22Rv1 (cell line): ENCODE results near the gene TPRG1L.

Source experiments
- H3K27ac ChIP-seq: fragments of 450-650 bp; 2 replicates; pipeline ENCODE4 v1.5.1; 2017
- ZFX ChIP-seq: fragments of 450-650 bp; IDR thresholded peaks from 2 replicates; pipeline ENCODE4 v1.6.1; 2017; ENCODE audit warnings: antibody characterized with exemption, borderline replicate concordance
- TF ChIP-seq, protein P1 (sequence below): fragments of 450-650 bp; IDR thresholded peaks from 2 replicates; pipeline ENCODE4 v1.5.1; 2017; ENCODE audit warnings: mild to moderate bottlenecking

The TPRG1L gene

DNA sequence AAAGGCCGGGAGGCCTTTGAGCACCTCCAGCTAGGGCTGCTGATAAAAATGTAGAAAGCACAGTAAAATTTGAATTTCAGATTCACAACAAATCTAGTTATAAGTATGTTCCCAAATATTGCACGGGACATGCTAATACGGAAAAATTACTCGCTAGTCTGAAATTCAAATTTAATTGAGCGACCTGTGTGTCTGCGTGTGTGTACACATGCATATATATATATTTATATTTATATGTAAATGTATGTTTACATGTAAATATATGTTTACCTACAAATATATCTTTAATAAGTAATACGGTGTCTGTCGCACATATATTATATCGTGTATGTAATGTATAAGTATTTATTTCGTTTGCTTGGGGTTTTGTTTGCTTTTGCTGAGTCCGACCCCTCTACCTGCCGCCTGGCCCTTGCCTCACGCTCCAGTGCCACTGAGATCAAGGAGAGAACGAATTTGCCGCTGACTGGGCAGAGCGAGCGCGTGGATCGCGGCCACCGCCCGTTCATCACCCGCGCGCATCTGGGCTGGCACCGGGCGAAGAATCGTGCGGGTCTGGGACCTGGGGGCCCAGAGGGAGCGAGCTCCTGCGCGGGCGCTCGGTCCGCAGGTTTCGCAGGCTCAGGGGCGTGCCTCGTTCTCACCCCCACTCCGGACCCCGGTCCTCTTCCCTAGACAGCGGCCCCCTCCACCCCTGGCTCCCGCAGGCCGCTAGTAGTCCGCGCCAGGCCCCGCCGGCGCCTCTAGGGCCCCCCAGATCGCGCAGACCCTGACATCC is 25.6 kb downstream of the TPRG1L start:
- TF ChIP-seq, protein P1, sequence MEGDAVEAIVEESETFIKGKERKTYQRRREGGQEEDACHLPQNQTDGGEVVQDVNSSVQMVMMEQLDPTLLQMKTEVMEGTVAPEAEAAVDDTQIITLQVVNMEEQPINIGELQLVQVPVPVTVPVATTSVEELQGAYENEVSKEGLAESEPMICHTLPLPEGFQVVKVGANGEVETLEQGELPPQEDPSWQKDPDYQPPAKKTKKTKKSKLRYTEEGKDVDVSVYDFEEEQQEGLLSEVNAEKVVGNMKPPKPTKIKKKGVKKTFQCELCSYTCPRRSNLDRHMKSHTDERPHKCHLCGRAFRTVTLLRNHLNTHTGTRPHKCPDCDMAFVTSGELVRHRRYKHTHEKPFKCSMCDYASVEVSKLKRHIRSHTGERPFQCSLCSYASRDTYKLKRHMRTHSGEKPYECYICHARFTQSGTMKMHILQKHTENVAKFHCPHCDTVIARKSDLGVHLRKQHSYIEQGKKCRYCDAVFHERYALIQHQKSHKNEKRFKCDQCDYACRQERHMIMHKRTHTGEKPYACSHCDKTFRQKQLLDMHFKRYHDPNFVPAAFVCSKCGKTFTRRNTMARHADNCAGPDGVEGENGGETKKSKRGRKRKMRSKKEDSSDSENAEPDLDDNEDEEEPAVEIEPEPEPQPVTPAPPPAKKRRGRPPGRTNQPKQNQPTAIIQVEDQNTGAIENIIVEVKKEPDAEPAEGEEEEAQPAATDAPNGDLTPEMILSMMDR, result no peak
- no peak overlapping the region for H3K27ac ChIP-seq

DNA sequence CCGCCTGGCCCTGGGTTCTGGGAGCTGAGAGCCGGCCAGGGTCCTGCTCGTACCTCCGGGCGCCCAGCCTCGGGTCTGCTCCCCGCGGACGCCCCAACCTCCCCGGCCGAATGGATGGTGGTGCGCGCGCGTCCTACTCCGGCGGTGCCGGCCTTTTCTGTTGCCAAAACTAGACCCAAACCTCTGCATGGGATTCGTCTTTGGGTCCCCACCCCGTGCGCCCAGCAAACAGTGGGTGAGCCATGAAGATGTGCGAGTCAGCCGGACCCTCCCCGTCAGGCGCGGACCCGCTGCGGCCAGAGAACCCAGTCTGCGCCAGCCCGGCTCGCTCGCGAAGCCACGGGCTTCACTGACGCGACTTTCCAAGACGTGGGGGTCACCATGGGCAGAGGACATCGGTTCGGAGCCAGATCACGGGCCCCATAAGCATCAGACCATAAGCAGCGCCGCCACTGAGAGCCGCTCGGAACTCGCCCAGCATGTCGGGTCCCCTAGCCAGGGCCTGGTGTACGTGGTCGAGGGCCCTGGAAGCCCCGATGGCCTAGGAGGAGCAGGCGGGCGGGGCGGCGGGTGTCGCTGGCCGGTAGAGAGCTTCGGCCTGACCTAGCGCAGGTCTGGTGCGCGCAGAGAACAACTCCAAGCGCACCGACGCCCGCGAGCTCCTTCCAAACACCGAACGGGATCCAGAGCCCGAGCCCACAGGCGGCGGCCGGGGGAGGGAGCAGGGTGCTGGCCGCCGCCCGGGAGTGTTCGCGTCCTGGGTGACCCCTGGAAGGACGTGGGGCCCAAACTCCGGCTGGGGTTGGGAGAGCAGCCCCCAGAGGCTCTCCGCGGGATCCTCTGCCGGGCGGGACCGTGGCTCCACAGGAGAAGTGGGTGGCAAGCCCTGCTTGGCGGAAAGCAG is 26.5 kb downstream of the TPRG1L start:
- TF ChIP-seq, protein P1, result no peak
- TF ChIP-seq ZFX, result no peak
- no peak overlapping the region for H3K27ac ChIP-seq

DNA sequence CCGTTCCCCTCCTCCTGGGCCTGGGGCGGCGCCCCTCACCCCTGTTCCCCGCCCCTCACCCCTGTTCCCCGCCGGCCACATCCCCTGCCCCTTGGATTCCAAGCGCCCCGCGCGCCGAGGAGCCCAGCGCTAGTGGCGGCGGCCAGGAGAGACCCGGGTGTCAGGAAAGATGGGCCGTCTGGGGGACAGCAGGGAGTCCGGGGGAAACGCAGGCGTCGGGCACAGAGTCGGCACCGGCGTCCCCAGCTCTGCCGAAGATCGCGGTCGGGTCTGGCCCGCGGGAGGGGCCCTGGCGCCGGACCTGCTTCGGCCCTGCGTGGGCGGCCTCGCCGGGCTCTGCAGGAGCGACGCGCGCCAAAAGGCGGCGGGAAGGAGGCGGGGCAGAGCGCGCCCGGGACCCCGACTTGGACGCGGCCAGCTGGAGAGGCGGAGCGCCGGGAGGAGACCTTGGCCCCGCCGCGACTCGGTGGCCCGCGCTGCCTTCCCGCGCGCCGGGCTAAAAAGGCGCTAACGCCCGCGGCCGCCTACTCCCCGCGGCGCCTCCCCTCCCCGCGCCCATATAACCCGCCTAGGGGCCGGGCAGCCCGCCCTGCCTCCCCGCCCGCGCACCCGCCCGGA is 27.2 kb downstream of the TPRG1L start, which contains the start of gene TP73:
TSS of gene TP73 (plus strand) at position 587 of the 618 bp plus-strand sequence. CDS start 29,850 bp downstream, outside the sequence.
- no peak within 1 kb of the TSS for H3K27ac ChIP-seq
- TF ChIP-seq, protein P1, result no peak
- no peak for TF ChIP-seq ZFX

DNA sequence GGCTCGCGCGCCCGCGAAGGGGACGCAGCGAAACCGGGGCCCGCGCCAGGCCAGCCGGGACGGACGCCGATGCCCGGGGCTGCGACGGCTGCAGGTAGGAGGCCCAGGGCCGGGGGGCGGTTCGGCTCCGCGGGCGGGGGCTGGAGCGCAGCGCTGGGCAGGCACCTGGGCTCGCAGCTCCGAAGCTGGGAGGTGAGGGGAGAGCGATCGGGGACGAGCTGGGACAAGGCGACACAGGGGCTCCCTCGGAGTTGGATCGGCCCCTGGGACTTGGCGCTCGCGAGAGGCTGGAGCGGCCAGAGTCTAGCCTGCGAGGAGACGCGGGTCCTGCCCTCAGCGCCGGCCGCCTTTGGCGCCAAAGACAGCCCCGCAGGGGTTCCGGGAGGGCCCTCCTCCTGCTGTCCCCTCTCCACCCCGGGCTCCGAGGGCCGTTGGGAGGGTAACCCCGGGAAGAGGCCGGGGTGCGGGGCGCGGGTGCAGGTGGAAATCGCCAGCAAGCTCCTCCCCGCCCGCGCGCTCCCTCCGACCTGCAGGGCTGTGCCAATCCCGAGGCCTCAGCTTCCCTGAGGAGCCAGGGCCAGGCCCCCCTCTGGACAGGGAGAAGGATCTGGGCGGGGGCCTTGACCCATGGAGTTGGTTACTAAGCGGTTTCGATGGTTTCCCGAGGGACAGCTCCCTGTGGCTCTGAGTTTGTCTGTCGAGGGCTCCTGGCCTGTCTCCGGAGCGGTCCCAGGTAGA is 27.9 kb downstream of the TPRG1L start:
- H3K27ac ChIP-seq, result no peak overlapping the region
- TF ChIP-seq, protein P1, result no peak
- TF ChIP-seq ZFX, result no peak

DNA sequence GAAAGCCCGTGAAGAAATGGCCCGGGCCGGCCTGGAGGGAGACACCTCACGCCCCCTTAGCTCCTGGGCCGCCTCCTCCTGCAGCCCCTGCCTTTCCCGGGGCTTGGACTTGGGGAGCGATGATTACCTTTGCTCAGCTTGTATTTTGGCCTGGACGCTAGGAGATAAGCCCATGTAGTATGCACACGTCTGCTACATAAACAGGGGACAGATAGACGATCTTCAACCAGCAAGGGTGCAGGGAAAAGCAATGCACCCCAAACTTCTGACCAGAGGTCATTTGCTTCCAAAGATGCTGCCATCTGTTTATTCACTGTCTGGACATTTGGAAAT is 28.4 kb downstream of the TPRG1L start:
- H3K27ac ChIP-seq, result no peak overlapping the region
- TF ChIP-seq, protein P1, result no peak
- TF ChIP-seq ZFX, result no peak

DNA sequence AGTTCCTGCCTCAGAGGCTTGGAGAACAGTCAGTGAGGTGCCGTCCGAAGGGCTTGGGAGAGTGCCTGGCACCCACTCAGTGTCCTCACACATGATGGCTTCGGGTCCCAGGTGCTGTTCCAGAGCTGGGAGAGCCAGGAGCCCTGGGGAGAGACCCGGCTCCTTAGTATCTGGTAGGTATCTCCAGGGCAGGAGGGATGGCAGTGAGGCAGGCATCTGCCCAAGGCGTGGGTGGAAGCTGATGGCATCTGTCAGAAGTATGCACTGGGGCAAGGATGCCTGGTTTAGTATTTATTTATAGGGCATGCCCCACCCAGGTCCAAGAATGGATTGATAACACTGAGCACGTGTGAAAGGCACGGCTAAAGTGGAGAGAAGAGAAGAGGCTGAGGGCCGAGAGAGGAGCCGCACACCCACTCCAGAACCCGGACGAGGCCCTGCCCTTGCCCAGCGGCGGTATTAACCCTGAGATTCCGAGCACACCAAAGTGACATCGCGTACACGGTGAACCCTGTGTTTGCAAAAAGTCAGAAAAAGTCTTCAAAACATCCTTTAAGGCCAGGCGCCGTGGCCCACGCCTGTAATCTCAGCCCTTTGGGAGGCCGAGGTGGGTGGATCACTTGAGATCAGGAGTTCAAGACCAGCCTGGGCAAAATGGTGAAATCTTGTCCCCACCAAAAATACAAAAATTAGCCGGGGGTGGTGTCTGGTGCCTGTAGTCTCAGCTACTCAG is 29.9 kb downstream of the TPRG1L start:
- TF ChIP-seq ZFX, result no peak
- TF ChIP-seq, protein P1, result no peak

More for the DNA sequence above, 29.9 kb downstream of the TPRG1L start:
- H3K27ac ChIP-seq, result no peak overlapping the region
